Activated effector memory CD4-positive, alpha-beta T cell treated with Interleukin-2 at 50 U/mL for 16 hours (primary cell): ENCODE data around the gene CCND2.
A peak's percentile ranks its signal among the peaks of the same experiment; 100 is the strongest.

ENCODE experiments used
- DNase-seq: peaks from one replicate; pipeline ENCODE4 v3.0.0-alpha.2; 2020

CCND2 gene

GRCh38 chr12:4257442-4257841, 16.1 kb upstream of the CCND2 start:
- DNase-seq: no peak

- DNase-seq: no peak
Measured at GRCh38 chr12:4259099-4259498, 14.5 kb upstream of the CCND2 start.

DNA sequence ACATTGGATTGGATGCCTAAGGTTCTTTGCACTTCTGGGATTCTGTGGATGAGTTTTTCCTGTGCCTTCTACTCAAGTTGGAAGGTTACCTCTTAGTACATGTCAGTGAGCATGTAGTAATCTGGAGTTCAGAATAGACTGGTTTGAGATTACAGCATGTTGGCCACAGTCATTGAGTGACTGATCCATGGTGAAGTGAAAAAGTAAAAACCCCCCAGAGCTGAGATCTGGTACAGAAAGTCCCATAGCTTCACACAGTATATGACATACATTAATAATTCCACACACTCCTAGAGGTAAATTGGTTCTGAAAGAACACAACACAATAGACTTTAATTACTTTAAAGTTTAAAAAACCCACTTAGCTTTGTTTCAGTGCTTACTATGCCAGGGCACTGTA, 11.9 kb upstream of the CCND2 start:
- no peak for DNase-seq

- no peak for DNase-seq
Measured at GRCh38 chr12:4265280-4265679, 8.3 kb upstream of the CCND2 start.

DNA sequence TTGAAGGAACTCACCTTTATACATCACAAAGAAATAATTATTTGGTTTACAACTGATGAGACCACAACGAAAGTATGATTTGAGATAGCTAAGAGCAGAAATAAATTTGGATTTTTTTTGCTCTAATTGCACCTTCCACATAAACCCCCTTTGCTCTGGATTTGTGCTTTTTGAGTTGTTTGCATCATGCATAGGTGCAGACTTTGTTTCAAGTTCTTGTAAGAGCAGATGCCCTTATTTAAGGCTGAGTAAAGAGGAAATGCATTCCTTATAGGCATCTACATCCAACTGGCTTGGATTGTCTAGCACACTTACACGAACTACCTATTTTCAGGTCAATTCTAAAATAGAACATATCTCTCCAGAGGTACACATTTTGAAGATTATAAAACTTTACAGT, 6.6 kb upstream of the CCND2 start:
- no peak for DNase-seq

- DNase-seq: no peak
Measured at GRCh38 chr12:4267704-4268328, 5.7 kb upstream of the CCND2 start.

DNA sequence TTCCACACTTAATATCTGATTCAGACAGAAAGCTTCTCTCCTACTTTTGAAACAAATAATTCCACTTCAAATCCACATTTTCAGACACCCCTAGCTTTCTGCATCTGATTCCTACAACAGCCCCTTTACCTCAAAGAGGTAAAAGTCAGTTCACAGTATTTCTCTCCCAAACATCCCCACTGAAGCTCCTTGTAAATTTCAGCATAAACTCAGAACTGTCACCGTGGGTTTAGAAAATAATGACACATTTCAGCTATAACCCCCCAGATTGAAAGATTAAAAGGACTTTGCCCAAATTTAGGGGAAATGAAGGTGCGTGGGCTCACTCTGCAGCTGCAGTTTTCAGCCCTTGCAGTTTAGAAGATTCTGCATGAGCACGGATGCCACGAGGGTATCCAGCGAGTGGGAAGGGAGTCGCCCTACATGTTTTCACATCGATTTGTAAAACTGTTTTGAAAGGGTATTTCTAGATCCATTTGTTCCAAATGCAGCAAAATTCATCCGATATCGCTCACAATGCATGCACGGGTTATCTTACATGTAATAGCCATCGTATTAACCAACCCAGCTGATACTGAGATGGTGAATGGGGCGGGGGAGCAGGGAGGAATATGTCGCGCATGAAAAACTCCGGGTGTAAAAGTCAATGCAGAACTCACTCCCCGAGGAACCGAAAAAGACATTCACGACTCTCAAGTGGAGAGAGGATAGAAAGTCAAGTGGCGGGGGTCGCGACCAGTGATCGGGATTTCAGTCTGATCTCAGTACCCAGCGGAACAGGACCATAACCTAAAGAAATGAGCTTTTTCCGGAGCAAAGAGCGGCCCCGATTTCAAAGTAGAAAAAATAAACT, 5.0 kb upstream of the CCND2 start:
- DNase-seq: peak; percentile 23

DNA sequence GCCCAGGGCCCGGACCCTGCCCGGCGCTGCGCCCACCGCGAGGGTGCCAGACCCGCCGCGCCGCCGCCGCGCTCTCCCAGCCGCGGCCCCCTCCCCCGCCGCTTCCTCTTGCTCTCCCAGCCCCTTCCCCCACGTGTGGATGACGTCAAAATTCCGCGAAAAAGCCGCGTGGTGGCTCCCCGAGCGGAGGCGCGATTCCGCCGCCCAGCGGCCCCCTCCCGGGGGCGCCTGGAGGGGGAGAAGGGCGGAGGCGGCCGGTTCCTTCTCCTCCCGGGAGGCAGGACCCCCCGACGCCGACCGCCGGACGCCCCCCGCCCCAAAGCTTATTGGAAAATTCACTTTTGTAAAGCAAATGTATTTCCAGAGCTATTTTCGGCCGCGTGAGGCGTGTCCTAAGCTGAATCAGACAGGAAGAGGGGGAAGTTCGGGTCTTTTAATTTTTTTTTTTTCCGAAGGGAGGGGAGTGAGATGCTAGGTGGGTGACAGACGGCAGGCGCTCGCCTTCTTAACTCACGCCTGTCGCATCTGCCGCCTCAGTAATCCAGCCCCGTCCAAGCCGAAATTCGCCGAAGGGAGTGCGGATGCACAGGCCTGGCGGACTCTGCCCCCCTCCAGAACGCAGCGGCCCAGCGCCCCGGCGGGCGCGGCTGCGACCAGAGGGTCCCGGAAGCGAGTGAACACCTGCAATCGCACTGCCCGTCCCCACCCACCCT, 4.1 kb upstream of the CCND2 start:
- DNase-seq: peak; percentile 89

DNA sequence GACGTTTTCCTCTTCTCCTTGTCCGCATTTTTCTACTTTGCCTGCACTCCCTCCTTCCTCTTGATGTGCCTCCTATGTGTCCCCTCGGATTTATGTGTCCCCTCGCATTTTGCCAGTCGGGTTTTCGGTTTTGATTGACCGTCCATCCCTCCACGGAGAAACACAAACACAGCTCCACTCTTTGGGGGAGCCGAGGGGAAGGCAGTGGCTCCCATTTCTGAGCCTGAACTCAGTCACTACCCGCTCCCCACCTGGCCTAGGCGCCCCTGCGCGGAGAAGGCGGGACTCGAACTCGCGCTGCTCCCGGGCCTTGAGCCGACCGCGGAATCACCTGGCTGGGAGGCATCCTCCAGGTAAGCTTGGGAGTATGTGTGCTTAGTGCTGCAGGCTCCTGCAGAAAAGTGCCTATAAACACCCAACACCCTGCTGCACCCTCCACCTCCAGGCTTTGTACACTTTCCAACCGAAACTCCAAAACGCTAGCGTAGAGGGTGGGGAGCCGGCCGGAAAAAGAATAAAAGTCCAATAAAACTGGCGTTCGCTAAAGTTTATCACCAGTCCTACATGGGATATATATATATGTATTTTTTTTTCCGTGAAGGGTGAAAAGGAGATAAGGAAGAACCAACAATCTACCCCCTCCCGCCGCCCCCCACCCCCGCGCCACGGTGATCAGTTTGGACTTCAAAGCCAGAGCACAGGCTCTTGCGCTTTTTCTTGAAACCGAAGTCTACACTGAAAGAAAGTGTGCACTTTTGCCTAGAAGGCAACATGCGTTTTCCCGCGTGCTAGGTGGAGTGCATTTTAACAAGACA, 3.3 kb upstream of the CCND2 start:
- peak; percentile 31 for DNase-seq

DNA sequence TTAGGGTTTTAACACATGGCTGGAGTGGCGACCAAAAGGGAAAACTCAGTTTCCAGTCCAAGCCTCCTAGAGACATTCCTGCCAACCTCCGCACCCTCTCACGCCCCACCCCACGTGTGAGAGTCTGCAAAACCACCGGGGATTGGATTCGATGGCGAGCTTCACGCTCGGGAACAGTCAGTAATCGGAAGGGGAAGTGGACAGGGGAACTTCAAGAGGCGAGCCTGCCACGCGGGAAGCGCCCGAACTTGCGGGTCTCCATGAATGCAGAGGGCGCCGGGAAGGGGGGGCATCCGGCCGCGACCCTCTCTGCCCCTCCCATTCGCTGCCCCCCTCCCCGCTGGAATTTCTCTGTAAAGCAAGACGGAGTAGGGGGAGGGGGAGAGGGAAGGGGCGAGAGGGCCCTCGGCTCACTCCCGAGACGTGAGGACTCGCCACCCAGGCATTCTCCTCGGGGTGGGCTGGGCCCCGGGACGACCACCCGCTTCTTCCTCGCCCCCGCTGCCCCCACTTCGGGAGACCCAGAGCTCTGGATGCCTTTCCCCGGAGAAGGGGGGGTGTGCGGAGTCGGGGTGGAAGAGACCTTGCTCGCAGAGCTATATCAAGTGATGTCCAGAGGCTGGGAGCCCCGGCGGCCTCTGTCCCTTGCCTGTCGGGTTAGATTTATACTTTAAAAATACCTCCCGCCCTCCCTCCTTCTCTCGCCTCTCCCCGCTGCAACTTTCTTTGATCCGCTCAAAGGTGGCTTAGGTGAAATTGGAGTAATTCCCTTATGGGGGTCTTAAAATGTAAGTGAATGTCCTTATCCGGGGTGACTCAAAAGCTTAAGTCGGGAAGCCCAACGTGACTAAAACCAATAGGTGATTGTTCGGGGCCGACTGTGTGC, 2.5 kb upstream of the CCND2 start:
- DNase-seq: peak; percentile 34

GRCh38 chr12:4271717-4272423, 1.7 kb upstream of the CCND2 start:
- DNase-seq: peak; percentile 88

GRCh38 chr12:4272424-4273272, 914 bp upstream of the CCND2 start:
- peak; percentile 61 for DNase-seq

DNA sequence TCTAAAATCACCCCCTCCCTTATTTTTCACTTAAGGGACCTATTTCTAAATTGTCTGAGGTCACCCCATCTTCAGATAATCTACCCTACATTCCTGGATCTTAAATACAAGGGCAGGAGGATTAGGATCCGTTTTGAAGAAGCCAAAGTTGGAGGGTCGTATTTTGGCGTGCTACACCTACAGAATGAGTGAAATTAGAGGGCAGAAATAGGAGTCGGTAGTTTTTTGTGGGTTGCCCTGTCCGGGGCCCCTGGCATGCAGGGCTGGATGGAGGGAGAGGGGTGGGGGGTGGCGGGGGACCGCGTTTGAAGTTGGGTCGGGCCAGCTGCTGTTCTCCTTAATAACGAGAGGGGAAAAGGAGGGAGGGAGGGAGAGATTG, 300 bp upstream of the CCND2 start:
- DNase-seq: no peak

DNA sequence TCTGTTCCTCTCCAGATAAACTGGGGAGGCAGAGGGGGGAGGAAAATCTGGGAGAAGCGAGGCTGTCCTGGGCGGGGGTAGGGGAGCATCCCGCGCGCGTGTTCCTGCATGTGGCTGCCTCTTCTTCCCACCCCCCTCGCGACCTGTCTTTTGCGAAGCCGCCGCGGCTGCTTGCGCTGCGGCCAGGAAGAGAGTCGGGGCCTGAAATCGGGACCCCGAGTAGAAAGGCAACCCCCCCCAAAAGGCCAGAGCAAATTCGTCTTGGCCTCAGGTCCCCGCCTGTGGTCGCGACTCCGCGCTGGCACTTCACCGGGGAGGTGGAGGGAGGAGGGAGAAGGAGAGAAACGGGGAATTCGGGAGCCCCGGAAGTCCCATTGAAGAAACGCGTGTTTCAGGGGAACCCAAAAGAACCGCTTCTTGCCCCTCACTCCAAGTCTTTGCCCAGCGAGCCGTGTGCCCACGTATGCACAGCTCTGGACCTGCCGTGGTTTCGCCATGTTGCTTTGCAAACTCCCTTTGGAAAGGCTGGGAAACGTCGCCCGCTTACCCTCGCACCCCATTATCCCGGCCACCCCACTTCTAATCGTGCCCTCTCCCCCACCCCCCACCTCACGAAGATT, 944 bp downstream of the CCND2 start:
- DNase-seq: peak; percentile 20

GRCh38 chr12:4275016-4275869, 1.7 kb downstream of the CCND2 start:
- DNase-seq: no peak

DNA sequence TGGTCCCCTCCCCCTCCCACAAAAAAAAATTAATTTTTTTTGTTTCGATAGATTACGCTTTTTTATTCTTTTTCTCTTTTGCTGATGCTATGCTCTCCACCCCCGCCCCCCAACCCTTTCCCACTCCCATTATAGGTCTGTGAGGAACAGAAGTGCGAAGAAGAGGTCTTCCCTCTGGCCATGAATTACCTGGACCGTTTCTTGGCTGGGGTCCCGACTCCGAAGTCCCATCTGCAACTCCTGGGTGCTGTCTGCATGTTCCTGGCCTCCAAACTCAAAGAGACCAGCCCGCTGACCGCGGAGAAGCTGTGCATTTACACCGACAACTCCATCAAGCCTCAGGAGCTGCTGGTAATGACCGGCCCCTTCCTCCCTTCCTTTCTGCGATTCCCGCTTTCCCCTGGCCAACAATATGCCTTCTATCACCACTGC, 2.3 kb downstream of the CCND2 start:
- DNase-seq: no peak

DNA sequence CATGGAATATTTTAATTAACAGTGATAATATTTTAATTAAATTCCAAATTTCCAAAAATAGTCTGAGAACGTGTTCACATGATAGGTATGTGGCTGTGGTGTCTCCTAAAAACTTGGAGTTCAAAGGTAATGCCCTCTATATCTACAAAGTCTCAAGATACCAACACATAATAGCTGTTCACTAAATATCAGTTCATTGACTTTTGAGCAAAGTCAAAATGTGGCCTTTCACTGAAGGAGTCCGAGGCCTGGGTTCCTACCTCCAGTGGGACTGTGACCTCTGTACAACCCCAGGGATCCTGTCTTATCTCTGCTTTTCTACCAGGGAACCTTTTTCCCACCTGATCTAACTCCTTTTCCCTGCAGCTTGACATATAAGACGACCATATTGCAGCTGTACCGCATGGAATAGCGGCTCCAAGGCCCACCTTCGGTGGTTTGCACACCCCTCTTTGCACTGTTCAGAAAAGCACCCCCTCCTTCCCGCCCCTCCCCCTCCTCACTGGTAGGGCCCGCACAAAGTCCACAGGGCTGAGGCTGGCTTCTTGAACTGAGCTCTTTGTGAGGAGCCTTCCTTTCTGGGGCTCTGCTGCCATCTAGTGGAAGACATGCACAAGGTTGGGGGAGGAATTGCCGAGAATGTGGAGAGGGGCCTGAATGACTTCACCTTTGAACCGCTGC, 3.1 kb downstream of the CCND2 start:
- peak; percentile 74 for DNase-seq

DNA sequence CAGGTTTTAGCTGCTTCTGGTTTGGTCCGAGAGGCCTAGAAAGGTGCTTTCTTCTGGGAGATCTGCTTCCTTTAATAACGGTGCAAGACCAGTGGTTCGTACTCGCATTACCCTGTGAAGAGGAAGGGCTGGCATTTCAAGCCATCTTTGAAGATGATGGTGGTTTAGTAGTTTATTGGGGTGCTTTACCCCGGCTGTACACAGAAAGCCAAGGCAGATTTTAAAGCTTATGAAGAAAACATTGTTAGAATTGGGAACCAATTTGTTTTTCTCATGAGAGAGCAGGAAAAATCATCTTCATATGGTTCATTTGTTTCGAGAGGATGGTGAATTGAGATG, 3.6 kb downstream of the CCND2 start:
- no peak for DNase-seq
